Measurements from ENCODE around the gene FOSL1. TPM values are rescaled to one million over a fixed set of nuclear protein-coding genes. Genes with fewer than 3 reads are reported as not detected.

FOSL1 gene
- total and polyA plus RNA-seq, 4 donors = 0.17 to 0.20 TPM; not detected in 2

GRCh38 chr11:65921033-65921555, 20.9 kb upstream of the FOSL1 start:
- WGBS = 94% methylated on average over 12 of the region's 12 CpGs
- peaks cover 7 to 31% (median 21%) of the 10 kb centered on the region in 4 donors for H3K4me1 ChIP-seq (ENCODE audit: control insufficient read depth in 4 of 4, insufficient read depth in 4 of 4, low read length in 3 of 4)
- H3K9ac ChIP-seq (ENCODE audit: low read depth in 1 of 2, low read length in 2 of 2) = no peak overlapping the region
- TF ChIP-seq GABPA (IDR thresholded peaks at IDR 0.05 in 1 of 2, conservative IDR thresholded peaks at IDR 0.05 in 1 of 2) (no peak), EGR1 (IDR thresholded peaks at IDR 0.05; ENCODE audit: low read depth in 2 of 2) (no peak), SP1 (IDR thresholded peaks at IDR 0.05) (no peak), FOXA1 (IDR thresholded peaks at IDR 0.05) (no peak), YY1 (IDR thresholded peaks at IDR 0.05) (no peak), NR2F2 (IDR thresholded peaks at IDR 0.05) (no peak), TAF1 (conservative IDR thresholded peaks at IDR 0.05) (no peak), JUND (IDR thresholded peaks at IDR 0.05) (no peak), FOXA2 (IDR thresholded peaks at IDR 0.05) (no peak), MAX (IDR thresholded peaks at IDR 0.05) (no peak)
- TF ChIP-seq, protein P1, sequence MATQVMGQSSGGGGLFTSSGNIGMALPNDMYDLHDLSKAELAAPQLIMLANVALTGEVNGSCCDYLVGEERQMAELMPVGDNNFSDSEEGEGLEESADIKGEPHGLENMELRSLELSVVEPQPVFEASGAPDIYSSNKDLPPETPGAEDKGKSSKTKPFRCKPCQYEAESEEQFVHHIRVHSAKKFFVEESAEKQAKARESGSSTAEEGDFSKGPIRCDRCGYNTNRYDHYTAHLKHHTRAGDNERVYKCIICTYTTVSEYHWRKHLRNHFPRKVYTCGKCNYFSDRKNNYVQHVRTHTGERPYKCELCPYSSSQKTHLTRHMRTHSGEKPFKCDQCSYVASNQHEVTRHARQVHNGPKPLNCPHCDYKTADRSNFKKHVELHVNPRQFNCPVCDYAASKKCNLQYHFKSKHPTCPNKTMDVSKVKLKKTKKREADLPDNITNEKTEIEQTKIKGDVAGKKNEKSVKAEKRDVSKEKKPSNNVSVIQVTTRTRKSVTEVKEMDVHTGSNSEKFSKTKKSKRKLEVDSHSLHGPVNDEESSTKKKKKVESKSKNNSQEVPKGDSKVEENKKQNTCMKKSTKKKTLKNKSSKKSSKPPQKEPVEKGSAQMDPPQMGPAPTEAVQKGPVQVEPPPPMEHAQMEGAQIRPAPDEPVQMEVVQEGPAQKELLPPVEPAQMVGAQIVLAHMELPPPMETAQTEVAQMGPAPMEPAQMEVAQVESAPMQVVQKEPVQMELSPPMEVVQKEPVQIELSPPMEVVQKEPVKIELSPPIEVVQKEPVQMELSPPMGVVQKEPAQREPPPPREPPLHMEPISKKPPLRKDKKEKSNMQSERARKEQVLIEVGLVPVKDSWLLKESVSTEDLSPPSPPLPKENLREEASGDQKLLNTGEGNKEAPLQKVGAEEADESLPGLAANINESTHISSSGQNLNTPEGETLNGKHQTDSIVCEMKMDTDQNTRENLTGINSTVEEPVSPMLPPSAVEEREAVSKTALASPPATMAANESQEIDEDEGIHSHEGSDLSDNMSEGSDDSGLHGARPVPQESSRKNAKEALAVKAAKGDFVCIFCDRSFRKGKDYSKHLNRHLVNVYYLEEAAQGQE (IDR thresholded peaks at IDR 0.05) = no peak
- TF ChIP-seq, protein P2, sequence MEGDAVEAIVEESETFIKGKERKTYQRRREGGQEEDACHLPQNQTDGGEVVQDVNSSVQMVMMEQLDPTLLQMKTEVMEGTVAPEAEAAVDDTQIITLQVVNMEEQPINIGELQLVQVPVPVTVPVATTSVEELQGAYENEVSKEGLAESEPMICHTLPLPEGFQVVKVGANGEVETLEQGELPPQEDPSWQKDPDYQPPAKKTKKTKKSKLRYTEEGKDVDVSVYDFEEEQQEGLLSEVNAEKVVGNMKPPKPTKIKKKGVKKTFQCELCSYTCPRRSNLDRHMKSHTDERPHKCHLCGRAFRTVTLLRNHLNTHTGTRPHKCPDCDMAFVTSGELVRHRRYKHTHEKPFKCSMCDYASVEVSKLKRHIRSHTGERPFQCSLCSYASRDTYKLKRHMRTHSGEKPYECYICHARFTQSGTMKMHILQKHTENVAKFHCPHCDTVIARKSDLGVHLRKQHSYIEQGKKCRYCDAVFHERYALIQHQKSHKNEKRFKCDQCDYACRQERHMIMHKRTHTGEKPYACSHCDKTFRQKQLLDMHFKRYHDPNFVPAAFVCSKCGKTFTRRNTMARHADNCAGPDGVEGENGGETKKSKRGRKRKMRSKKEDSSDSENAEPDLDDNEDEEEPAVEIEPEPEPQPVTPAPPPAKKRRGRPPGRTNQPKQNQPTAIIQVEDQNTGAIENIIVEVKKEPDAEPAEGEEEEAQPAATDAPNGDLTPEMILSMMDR (IDR thresholded peaks at IDR 0.05; ENCODE audit: low read depth, low read length, missing input control) = no peak
- TF ChIP-seq, protein P3, sequence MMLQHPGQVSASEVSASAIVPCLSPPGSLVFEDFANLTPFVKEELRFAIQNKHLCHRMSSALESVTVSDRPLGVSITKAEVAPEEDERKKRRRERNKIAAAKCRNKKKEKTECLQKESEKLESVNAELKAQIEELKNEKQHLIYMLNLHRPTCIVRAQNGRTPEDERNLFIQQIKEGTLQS (IDR thresholded peaks at IDR 0.05) = no peak
- H3K36me3 ChIP-seq (ENCODE audit: control insufficient read depth in 4 of 4, insufficient read depth in 3 of 4, low read depth in 1 of 4, low read length in 3 of 4) = peaks cover 0 to 9% (median 4%) of the 10 kb centered on the region in 4 donors
- H3K27me3 ChIP-seq (ENCODE audit: control insufficient read depth in 4 of 4, insufficient read depth in 4 of 4, low read length in 3 of 4) = no peaks in the 10 kb centered on the region
- DNase-seq (ENCODE audit: low spot score) = no peak
- H3K9me3 ChIP-seq (ENCODE audit: control insufficient read depth in 4 of 4, low read length in 3 of 4) = no peaks in the 10 kb centered on the region
- H3K27ac ChIP-seq (ENCODE audit: low read depth in 1 of 2, low read length in 2 of 2) = no peak overlapping the region
- H3K4me3 ChIP-seq (ENCODE audit: low read depth in 1 of 3, low read length in 3 of 3) = no peak overlapping the region

DNA sequence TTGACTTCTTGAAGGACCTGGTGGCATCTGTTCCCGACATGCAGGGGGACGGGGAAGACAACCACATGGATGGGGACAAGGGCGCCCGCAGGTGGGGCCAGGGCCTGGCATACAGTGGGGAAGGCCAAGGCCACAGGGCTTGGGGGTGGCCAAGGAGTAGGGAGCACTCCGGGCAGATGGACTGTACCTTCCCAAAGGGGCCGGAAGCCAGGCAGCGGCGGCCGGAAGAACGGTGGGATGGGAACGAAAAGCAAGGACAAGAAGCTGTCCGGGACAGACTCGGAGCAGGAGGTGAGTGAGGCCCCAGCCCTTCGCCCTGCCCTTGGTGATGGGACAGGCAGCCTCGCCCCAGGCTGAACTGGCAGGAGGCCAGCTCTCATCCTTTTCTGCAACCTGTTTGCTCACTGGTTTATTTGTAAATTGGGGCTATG, 20.2 kb upstream of the FOSL1 start:
- TF ChIP-seq RAD21 (IDR thresholded peaks at IDR 0.05) (no peak), SP1 (IDR thresholded peaks at IDR 0.05) (no peak), NR2F2 (IDR thresholded peaks at IDR 0.05) (no peak), RXRA (IDR thresholded peaks at IDR 0.05) (no peak), MAX (IDR thresholded peaks at IDR 0.05) (no peak), HNF4A (conservative IDR thresholded peaks at IDR 0.05) (no peak), FOXA1 (IDR thresholded peaks at IDR 0.05) (no peak), JUND (IDR thresholded peaks at IDR 0.05) (no peak), TAF1 (conservative IDR thresholded peaks at IDR 0.05) (no peak), GABPA (IDR thresholded peaks at IDR 0.05 in 1 of 2, conservative IDR thresholded peaks at IDR 0.05 in 1 of 2) (no peak), EGR1 (IDR thresholded peaks at IDR 0.05; ENCODE audit: low read depth in 2 of 2) (no peak)
- TF ChIP-seq, protein P4, sequence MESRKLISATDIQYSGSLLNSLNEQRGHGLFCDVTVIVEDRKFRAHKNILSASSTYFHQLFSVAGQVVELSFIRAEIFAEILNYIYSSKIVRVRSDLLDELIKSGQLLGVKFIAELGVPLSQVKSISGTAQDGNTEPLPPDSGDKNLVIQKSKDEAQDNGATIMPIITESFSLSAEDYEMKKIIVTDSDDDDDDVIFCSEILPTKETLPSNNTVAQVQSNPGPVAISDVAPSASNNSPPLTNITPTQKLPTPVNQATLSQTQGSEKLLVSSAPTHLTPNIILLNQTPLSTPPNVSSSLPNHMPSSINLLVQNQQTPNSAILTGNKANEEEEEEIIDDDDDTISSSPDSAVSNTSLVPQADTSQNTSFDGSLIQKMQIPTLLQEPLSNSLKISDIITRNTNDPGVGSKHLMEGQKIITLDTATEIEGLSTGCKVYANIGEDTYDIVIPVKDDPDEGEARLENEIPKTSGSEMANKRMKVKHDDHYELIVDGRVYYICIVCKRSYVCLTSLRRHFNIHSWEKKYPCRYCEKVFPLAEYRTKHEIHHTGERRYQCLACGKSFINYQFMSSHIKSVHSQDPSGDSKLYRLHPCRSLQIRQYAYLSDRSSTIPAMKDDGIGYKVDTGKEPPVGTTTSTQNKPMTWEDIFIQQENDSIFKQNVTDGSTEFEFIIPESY (IDR thresholded peaks at IDR 0.05) = no peak
- TF ChIP-seq, protein P1 (IDR thresholded peaks at IDR 0.05) = no peak
- peak overlapping the region in 1 of 2 donors; percentile 27 for H3K9ac ChIP-seq (ENCODE audit: low read depth in 1 of 2, low read length in 2 of 2)
- H3K27me3 ChIP-seq (ENCODE audit: control insufficient read depth in 4 of 4, insufficient read depth in 4 of 4, low read length in 3 of 4) = no peaks in the 10 kb centered on the region
- no peaks in the 10 kb centered on the region for H3K9me3 ChIP-seq (ENCODE audit: control insufficient read depth in 4 of 4, low read length in 3 of 4)
- 78% methylated on average over 15 of the region's 15 CpGs for WGBS
- H3K36me3 ChIP-seq (ENCODE audit: control insufficient read depth in 4 of 4, insufficient read depth in 3 of 4, low read depth in 1 of 4, low read length in 3 of 4) = peaks cover 0 to 9% (median 4%) of the 10 kb centered on the region in 4 donors
- peak overlapping the region in 2 of 3 donors; percentile 76 to 86 for H3K4me3 ChIP-seq (ENCODE audit: low read depth in 1 of 3, low read length in 3 of 3)
- peak; percentile 59 for DNase-seq (ENCODE audit: low spot score)
- H3K4me1 ChIP-seq (ENCODE audit: control insufficient read depth in 4 of 4, insufficient read depth in 4 of 4, low read length in 3 of 4) = peaks cover 7 to 31% (median 21%) of the 10 kb centered on the region in 4 donors
- H3K27ac ChIP-seq (ENCODE audit: low read depth in 1 of 2, low read length in 2 of 2) = no peak overlapping the region

Data from liver (tissue), 9 donors.